ENCODE data around the gene DYSF.

DNA sequence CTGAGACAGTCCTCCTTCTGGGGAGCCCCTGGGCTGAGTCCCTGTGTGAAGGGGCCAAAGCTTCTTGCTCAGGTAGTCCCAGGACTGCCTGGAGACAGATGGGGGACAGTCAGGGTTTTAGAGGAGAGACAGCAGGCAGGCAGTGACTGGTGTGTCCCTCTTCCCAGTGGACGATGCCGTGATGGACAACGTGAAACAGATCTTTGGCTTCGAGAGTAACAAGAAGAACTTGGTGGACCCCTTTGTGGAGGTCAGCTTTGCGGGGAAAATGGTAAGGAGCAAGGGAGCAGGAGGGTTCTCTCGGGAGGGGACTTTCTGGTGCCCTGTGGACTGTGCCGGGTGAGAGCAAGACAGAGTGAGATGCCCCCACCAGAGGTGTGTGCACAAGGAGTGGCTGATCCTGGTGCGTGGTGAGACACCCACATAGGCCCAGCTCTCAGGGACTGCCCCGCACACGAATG is 74.8 kb downstream of the DYSF start:
- TF ChIP-seq POLR2AphosphoS5 (IDR thresholded peaks at IDR 0.05; ENCODE audit: low read depth, low read length) (no peak), TAF1 (IDR thresholded peaks at IDR 0.05; ENCODE audit: borderline replicate concordance, low read depth, low read length) (no peak)
